ENCODE results near the gene CAMK2A. TPM values are rescaled to one million over a fixed set of nuclear protein-coding genes. Genes with fewer than 3 reads are reported as not detected.

The CAMK2A gene
- total and polyA plus RNA-seq, 2 of the 4 experiments (the other 2 are of a cell fraction) = 0.18 to 0.19 TPM

- 100% methylated on average over 1 of the region's 4 CpGs; no CpG with 5 or more reads in 1 of the 2 experiments for whole genome bisulfite sequencing, 2 experiments (ENCODE audit: extremely low coverage in 2 of 2, insufficient read length in 1 of 2)
These were observed 17.2 kb upstream of the CAMK2A start for GRCh38 chr5:150306775-150307174.

More at GRCh38 chr5:150306775-150307174, 17.2 kb upstream of the CAMK2A start:
- H4K20me1 ChIP-seq (ENCODE audit: insufficient read depth, low read length) = no peaks in the 10 kb centered on the region
- H2BK15ac ChIP-seq (ENCODE audit: low read depth, low read length) = 0 out of 3 replicates have a peak overlapping the region, but pooled peaks have one; percentile 7
- peak overlapping the region; percentile 32; the same call in 1 of the 2 replicates for H4K5ac ChIP-seq (ENCODE audit: low read depth, low read length)
- in situ Hi-C loops (cut with MboI; ENCODE audit: low sequenced_read_pairs) = no loop called here
- H2AK5ac ChIP-seq (ENCODE audit: low read depth, low read length) = no peak overlapping the region
- H3K23ac ChIP-seq (ENCODE audit: low read depth, low read length) = no peak overlapping the region
- no peak overlapping the region for H2BK120ac ChIP-seq (ENCODE audit: low read depth, low read length)
- H2AK9ac ChIP-seq (replicated peaks; ENCODE audit: low read depth, low read length, poor library complexity) = no peak overlapping the region
- no peaks in the 10 kb centered on the region for H3K36me3 ChIP-seq (ENCODE audit: control insufficient read depth, insufficient read depth, low read length)
- H3K79me1 ChIP-seq (ENCODE audit: low read depth in 1 of 2, low read length in 2 of 2) = peaks cover 0 to 4% of the 10 kb centered on the region in 2 experiments; a peak in 3 of 4 replicates
- intact Hi-C loops (cut with micrococcal nuclease) = no loop called here
- H2AFZ ChIP-seq (replicated peaks; ENCODE audit: low read length, poor library complexity) = no peak overlapping the region
- H3K27me3 ChIP-seq (ENCODE audit: control insufficient read depth, insufficient read depth, low read length) = no peaks in the 10 kb centered on the region
- no peak overlapping the region for H4K8ac ChIP-seq (ENCODE audit: low read depth in 2 of 2, low read length in 2 of 2)
- TF ChIP-seq RFX5 (IDR thresholded peaks at IDR 0.05; ENCODE audit: low read depth, low read length) = no peak
- no peak for TF ChIP-seq RAD21 (IDR thresholded peaks at IDR 0.05; ENCODE audit: low read length)
- no peak for TF ChIP-seq MXI1 (IDR thresholded peaks at IDR 0.05; ENCODE audit: borderline replicate concordance, low read depth, low read length)
- TF ChIP-seq MAFK (IDR thresholded peaks at IDR 0.05; ENCODE audit: low read depth, low read length) = no peak
- no peak for TF ChIP-seq CHD1 (IDR thresholded peaks at IDR 0.05; ENCODE audit: low read depth, low read length)
- no peak for TF ChIP-seq BHLHE40 (IDR thresholded peaks at IDR 0.05; ENCODE audit: low read depth, low read length)
- TF ChIP-seq RCOR1 (IDR thresholded peaks at IDR 0.05; ENCODE audit: insufficient replicate concordance, low read length) = no peak
- TF ChIP-seq POLR2A (IDR thresholded peaks at IDR 0.05; ENCODE audit: low read depth, low read length) = no peak
- TF ChIP-seq CTCF (conservative IDR thresholded peaks at IDR 0.05; ENCODE audit: low read depth, low read length) = no peak
- no peak for TF ChIP-seq NFE2L2 (IDR thresholded peaks at IDR 0.05; ENCODE audit: low read depth, low read length)
- no peak for TF ChIP-seq CEBPB (IDR thresholded peaks at IDR 0.05; ENCODE audit: low read depth, low read length)
- no peak for TF ChIP-seq MAZ (IDR thresholded peaks at IDR 0.05; ENCODE audit: borderline replicate concordance, low read depth, low read length)
- TF ChIP-seq FOS (IDR thresholded peaks at IDR 0.05; ENCODE audit: low read depth, low read length) = no peak
- TF ChIP-seq USF2 (IDR thresholded peaks at IDR 0.05; ENCODE audit: low read depth, low read length) = no peak
- no peak for TF ChIP-seq SMC3 (IDR thresholded peaks at IDR 0.05; ENCODE audit: low read depth, low read length)
- TF ChIP-seq ELK1 (IDR thresholded peaks at IDR 0.05; ENCODE audit: borderline replicate concordance, low read depth, low read length) = no peak
- H2BK20ac ChIP-seq (ENCODE audit: low read depth, low read length) = no peak overlapping the region; the same call in 1 of the 2 replicates
- DNase-seq (no peak), ATAC-seq (ENCODE audit: low read depth) (no peak)
- ChIA-PET CTCF (interaction anchor here (0.8 kb wide), 1 partner anchor 10 kb away, joined by 3 read pairs; no protein-coding TSS in a partner anchor), POLR2A (ENCODE audit: unreplicated experiment) (no interaction called here)
- no TSS peak for BruUV-seq (replicated peaks)
- no peak overlapping the region for H3K56ac ChIP-seq (ENCODE audit: extremely low read depth, insufficient read depth, low read length)
- dilution Hi-C loops (cut with HindIII; ENCODE audit: low sequenced_read_pairs, unreplicated experiment) = no loop called here
- peaks cover 33% of the 10 kb centered on the region for H3K4me1 ChIP-seq (ENCODE audit: control insufficient read depth, insufficient read depth, low read length)
- H3K9ac ChIP-seq (ENCODE audit: low read depth, low read length) = no peak overlapping the region
- H3K4ac ChIP-seq (ENCODE audit: low read depth, low read length) = peak overlapping the region; percentile 9; the same call in 1 of the 2 replicates
- H3K14ac ChIP-seq (replicated peaks; ENCODE audit: low read depth, low read length) = no peak overlapping the region
- no peaks in the 10 kb centered on the region for H3K9me3 ChIP-seq (ENCODE audit: control insufficient read depth, insufficient read depth, low read length)
- H3K4me3 ChIP-seq (ENCODE audit: insufficient read depth, low read depth, low read length) = no peak overlapping the region
- H3K9me1 ChIP-seq (ENCODE audit: insufficient read depth, low read length) = peaks cover 16% of the 10 kb centered on the region
- peak overlapping the region; percentile 17; the same call in 1 of the 2 replicates for H3K18ac ChIP-seq (ENCODE audit: low read depth, low read length)
- no peak overlapping the region for H2BK5ac ChIP-seq (ENCODE audit: low read depth, low read length, poor library complexity, severe bottlenecking)
- H3K4me2 ChIP-seq (ENCODE audit: low read depth, low read length) = no peak overlapping the region
- no peak overlapping the region for H3K27ac ChIP-seq (ENCODE audit: insufficient read depth, low read length)
- peak overlapping the region; percentile 5; the same call in 1 of the 2 replicates for H4K91ac ChIP-seq (ENCODE audit: insufficient read depth, low read depth, low read length)

All from IMR-90 (cell line).